ENCODE results near the gene ENSA.

The ENSA gene

GRCh38 chr1:150579945-150580642, 49.3 kb downstream of the ENSA start:
- CTCF ChIA-PET = interaction anchor here (1.3 kb wide), 1 partner anchor 19 kb away, joined by 3 read pairs; no protein-coding TSS in a partner anchor
- POLR2A ChIA-PET = interaction anchor here (0.6 to 7.7 kb wide), 41 partner anchors 9 to 692 kb away, joined by 3 to 260 read pairs (median 4); partner anchors contain the start of genes ADAMTSL4, CERS2, CTSK and ENSA
- no peak for DNase-seq (ENCODE audit: extremely low spot score)
- TF ChIP-seq L3MBTL2 (conservative IDR thresholded peaks at IDR 0.05) (peak; percentile 54), ARNT (IDR thresholded peaks at IDR 0.05) (no peak)

- TF ChIP-seq LEF1 (IDR thresholded peaks at IDR 0.05; ENCODE audit: borderline replicate concordance) = peak; percentile 8; the same call in 1 of the 2 replicates
- TF ChIP-seq ZNF384 (IDR thresholded peaks at IDR 0.05) = peak; percentile 97
- TF ChIP-seq ELF4 (IDR thresholded peaks at IDR 0.05) = peak; percentile 96
- TF ChIP-seq ARNT (IDR thresholded peaks at IDR 0.05) = no peak
- no peak for TF ChIP-seq FOXK2 (IDR thresholded peaks at IDR 0.05)
- TF ChIP-seq SP1 (IDR thresholded peaks at IDR 0.05) = no peak
- no peak for TF ChIP-seq SUZ12 (IDR thresholded peaks at IDR 0.05)
- TF ChIP-seq FOXA1 (IDR thresholded peaks at IDR 0.05) = no peak
- TF ChIP-seq TARDBP (IDR thresholded peaks at IDR 0.05) = no peak
- TF ChIP-seq HDGF (IDR thresholded peaks at IDR 0.05; ENCODE audit: borderline replicate concordance) = no peak
- peak; percentile 55; the same call in 1 of the 2 replicates for TF ChIP-seq PKNOX1 (IDR thresholded peaks at IDR 0.05)
- TF ChIP-seq NFRKB (IDR thresholded peaks at IDR 0.05) = no peak
- TF ChIP-seq FOXM1 (IDR thresholded peaks at IDR 0.05; ENCODE audit: borderline replicate concordance) = peak; percentile 93
- TF ChIP-seq BHLHE40 (IDR thresholded peaks at IDR 0.05; ENCODE audit: borderline replicate concordance) = no peak
- no peak for TF ChIP-seq L3MBTL2 (conservative IDR thresholded peaks at IDR 0.05)
- no peak for TF ChIP-seq CTBP1 (IDR thresholded peaks at IDR 0.05; ENCODE audit: borderline replicate concordance)
- POLR2A ChIA-PET = interaction anchor here (0.6 to 7.7 kb wide), 44 partner anchors 9 to 692 kb away, joined by 3 to 260 read pairs (median 4); partner anchors contain the start of genes ADAMTSL4, CERS2, CTSK and ENSA
- CTCF ChIA-PET = interaction anchor here (1.0 to 1.3 kb wide), 3 partner anchors 18 to 40 kb away, joined by 3 to 4 read pairs (median 3); no protein-coding TSS in a partner anchor
These were observed 50.1 kb downstream of the ENSA start, which contains the start of gene MCL1 for GRCh38 chr1:150579110-150579944. Gene MCL1, minus strand, starts transcription at chr1:150579610. Its CDS starts 80 bp downstream, at chr1:150579530.

GRCh38 chr1:150578272-150579109, 50.9 kb downstream of the ENSA start:
- ChIA-PET POLR2A (interaction anchor here (0.7 to 7.7 kb wide), 21 partner anchors 8 to 691 kb away, joined by 3 to 260 read pairs (median 9); partner anchors contain the start of genes ADAMTSL4, ENSA, FALEC and GOLPH3L), CTCF (interaction anchor here (1.0 kb wide), 2 partner anchors 18 to 41 kb away, joined by 3 to 4 read pairs; no protein-coding TSS in a partner anchor)
- DNase-seq (ENCODE audit: extremely low spot score) = peak; percentile 49
- TF ChIP-seq L3MBTL2 (conservative IDR thresholded peaks at IDR 0.05) = peak; percentile 59
- no peak for TF ChIP-seq CTBP1 (IDR thresholded peaks at IDR 0.05; ENCODE audit: borderline replicate concordance)
- TF ChIP-seq LEF1 (IDR thresholded peaks at IDR 0.05; ENCODE audit: borderline replicate concordance) = no peak

More at GRCh38 chr1:150579110-150579944, 50.1 kb downstream of the ENSA start, which contains the start of gene MCL1:
- peak; percentile 94 for DNase-seq (ENCODE audit: extremely low spot score)

GRCh38 chr1:150577557-150578271, 51.7 kb downstream of the ENSA start:
- TF ChIP-seq SUZ12 (IDR thresholded peaks at IDR 0.05) = no peak
- ChIA-PET POLR2A (interaction anchor here (1.0 to 7.7 kb wide), 10 partner anchors 7 to 428 kb away, joined by 3 to 260 read pairs (median 34); partner anchors contain the start of genes ENSA and MINDY1), CTCF (interaction anchor here (0.9 to 1.1 kb wide), 3 partner anchors 17 to 418 kb away, joined by 3 to 4 read pairs (median 4); no protein-coding TSS in a partner anchor)
- no peak for DNase-seq (ENCODE audit: extremely low spot score)

GRCh38 chr1:150576794-150577556, 52.4 kb downstream of the ENSA start:
- no peak for DNase-seq (ENCODE audit: extremely low spot score)
- POLR2A ChIA-PET = interaction anchor here (4.1 to 7.7 kb wide), 3 partner anchors 14 to 52 kb away, joined by 57 to 260 read pairs (median 63); partner anchors contain the start of gene ENSA
- CTCF ChIA-PET = interaction anchor here (0.9 to 1.1 kb wide), 3 partner anchors 16 to 419 kb away, joined by 3 to 4 read pairs (median 3); no protein-coding TSS in a partner anchor
- no peak for TF ChIP-seq ZNF384 (IDR thresholded peaks at IDR 0.05)
- 0 out of 2 replicates have a peak, but pooled peaks have one; percentile 13 for TF ChIP-seq NFRKB (IDR thresholded peaks at IDR 0.05)

- CTCF ChIA-PET = interaction anchor here (1.1 kb wide), 1 partner anchor 17 kb away, joined by 3 read pairs; no protein-coding TSS in a partner anchor
- no peak for TF ChIP-seq FOXA1 (IDR thresholded peaks at IDR 0.05)
- no peak for TF ChIP-seq PKNOX1 (IDR thresholded peaks at IDR 0.05)
- TF ChIP-seq BHLHE40 (IDR thresholded peaks at IDR 0.05; ENCODE audit: borderline replicate concordance) = no peak
- TF ChIP-seq CTBP1 (IDR thresholded peaks at IDR 0.05; ENCODE audit: borderline replicate concordance) = no peak
- no peak for TF ChIP-seq SUZ12 (IDR thresholded peaks at IDR 0.05)
- no peak for TF ChIP-seq NFRKB (IDR thresholded peaks at IDR 0.05)
- no peak for TF ChIP-seq L3MBTL2 (conservative IDR thresholded peaks at IDR 0.05)
- no peak for TF ChIP-seq TARDBP (IDR thresholded peaks at IDR 0.05)
- no peak for TF ChIP-seq SP1 (IDR thresholded peaks at IDR 0.05)
- no peak for TF ChIP-seq ELF4 (IDR thresholded peaks at IDR 0.05)
- no peak for TF ChIP-seq FOXK2 (IDR thresholded peaks at IDR 0.05)
- TF ChIP-seq ARNT (IDR thresholded peaks at IDR 0.05) = no peak
- no peak for TF ChIP-seq HDGF (IDR thresholded peaks at IDR 0.05; ENCODE audit: borderline replicate concordance)
- TF ChIP-seq FOXM1 (IDR thresholded peaks at IDR 0.05; ENCODE audit: borderline replicate concordance) = no peak
- no peak for TF ChIP-seq ZNF384 (IDR thresholded peaks at IDR 0.05)
- TF ChIP-seq LEF1 (IDR thresholded peaks at IDR 0.05; ENCODE audit: borderline replicate concordance) = no peak
- DNase-seq (ENCODE audit: extremely low spot score) = no peak
These were observed 53.1 kb downstream of the ENSA start for GRCh38 chr1:150576367-150576711.

More at GRCh38 chr1:150576367-150576711, 53.1 kb downstream of the ENSA start:
- POLR2A ChIA-PET = interaction anchor here (6.0 to 7.7 kb wide), 2 partner anchors 13 to 53 kb away, joined by 57 to 260 read pairs; partner anchors contain the start of gene ENSA

Data from HEK293T (cell line).